Endothelial cell of umbilical vein (primary cell): ENCODE results near the gene PRR19. TPM values are rescaled to one million over a fixed set of nuclear protein-coding genes. Genes with fewer than 3 reads are reported as not detected.

ENCODE experiments used
- BruUV-seq: library from RNA; stranded (reverse); fragments of 400-500 nt; replicated peaks from 2 replicates; lab custom pipeline; 2021; lab: Mats Ljungman, UMichigan
- CTCF ChIA-PET: fragments of 300-600, 350-600 bp; sonication (Branson Sonifier 250); formaldehyde crosslinking; loops from one replicate; lab custom pipeline; 2021; ENCODE audit warnings: antibody characterized with exemption, inconsistent platforms; lab: Charles Lee
- POLR2A ChIA-PET: fragments of 300-600, 350-600 bp; sonication (Branson Sonifier 250); formaldehyde crosslinking; loops from one replicate; lab custom pipeline; 2021; ENCODE audit warnings: antibody characterized with exemption, inconsistent platforms; lab: Charles Lee
- DNase-seq: peaks from one replicate; pipeline ENCODE4 v3.0.0-alpha.2; 2011; ENCODE audit warnings: low read depth, low spot score
- FAIRE-seq: peaks from 2 replicates; lab custom pipeline; 2011; peaks lifted over from hg19 to GRCh38; lab: Jason Lieb, UNC
- H2AFZ ChIP-seq: 2 replicates; pipeline ENCODE4 v1.6.0; 2012; ENCODE audit warnings: low read depth, low read length, control low read depth, inconsistent platforms
- H3K27ac ChIP-seq: 2 replicates; pipeline ENCODE4 v1.5.1; 2011; ENCODE audit warnings: low read depth, mild to moderate bottlenecking, control low read depth, low read length, moderate library complexity; ENCODE audit not compliant: insufficient read depth
- H3K27me3 ChIP-seq, 2 experiments: 2 replicates each; pipeline versions ENCODE4 v1.6.0 to v1.6.1; 2011; ENCODE audit warnings: low read length in 2 of 2, mixed read lengths in 1 of 2; ENCODE audit not compliant: control insufficient read depth in 2 of 2, insufficient read depth in 2 of 2
- H3K36me3 ChIP-seq, 2 experiments: 2 replicates in 1 of 2; 3 replicates in 1 of 2; pipeline ENCODE4 v1.5.1; 2011; ENCODE audit warnings: low read length in 2 of 2, mild to moderate bottlenecking in 1 of 2, moderate library complexity in 1 of 2; ENCODE audit not compliant: control insufficient read depth in 2 of 2, insufficient read depth in 2 of 2; ENCODE audit errors: extremely low read depth in 1 of 2
- H3K4me1 ChIP-seq: 3 replicates; pipeline ENCODE4 v1.5.1; 2011; ENCODE audit warnings: mild to moderate bottlenecking, low read length; ENCODE audit not compliant: control insufficient read depth, insufficient read depth; ENCODE audit errors: extremely low read depth
- H3K4me2 ChIP-seq: 2 replicates; pipeline ENCODE4 v1.6.1; 2011; ENCODE audit warnings: low read length, control low read depth, mixed read lengths; ENCODE audit not compliant: insufficient read depth
- H3K4me3 ChIP-seq, 3 experiments: fragments of 200-600 bp in 1 of 3; sonication (generic), shearing (Covaris generic) in 1 of 3; replicated peaks in 1 of 3; 2 replicates each; pipeline ENCODE4 v1.5.1; 2011 to 2016; ENCODE audit warnings: control low read depth in 3 of 3, low read length in 3 of 3, mild to moderate bottlenecking in 2 of 3, inconsistent platforms in 1 of 3, low read depth in 1 of 3, moderate library complexity in 1 of 3; ENCODE audit not compliant: insufficient read depth in 1 of 3
- H3K79me2 ChIP-seq: 2 replicates; pipeline ENCODE4 v1.6.0; 2012; ENCODE audit warnings: low read length, inconsistent platforms; ENCODE audit not compliant: control insufficient read depth, insufficient read depth
- H3K9ac ChIP-seq: replicated peaks from 2 replicates; pipeline ENCODE3; 2011; ENCODE audit warnings: low read length, control low read depth; ENCODE audit not compliant: insufficient read depth; ENCODE audit errors: extremely low read depth
- H3K9me1 ChIP-seq: replicated peaks from 3 replicates; pipeline ENCODE4 v1.6.0; 2011; ENCODE audit warnings: mild to moderate bottlenecking, low read length; ENCODE audit not compliant: control insufficient read depth, insufficient read depth; ENCODE audit errors: extremely low read depth
- H3K9me3 ChIP-seq: replicated peaks from 2 replicates; pipeline ENCODE4 v1.5.1; 2012; ENCODE audit warnings: low read length, inconsistent platforms; ENCODE audit not compliant: control insufficient read depth, insufficient read depth
- H4K20me1 ChIP-seq: replicated peaks from 2 replicates; pipeline ENCODE3; 2011; ENCODE audit warnings: mild to moderate bottlenecking, low read length; ENCODE audit not compliant: control insufficient read depth, insufficient read depth; ENCODE audit errors: extremely low read depth
- CTCF ChIP-seq, 2 donors: IDR thresholded peaks; 1 replicate in 1 of 2; 2 replicates in 1 of 2; pipeline ENCODE4 v1.5.1; 2011; ENCODE audit warnings: low read length in 2 of 2, mild to moderate bottlenecking in 2 of 2, moderate library complexity in 2 of 2, control low read depth in 1 of 2, inconsistent platforms in 1 of 2, low read depth in 1 of 2; ENCODE audit not compliant: insufficient read depth in 1 of 2; ENCODE audit errors: extremely low read depth in 1 of 2
- EZH2 ChIP-seq: IDR thresholded peaks from 2 replicates; pipeline ENCODE4 v1.6.1; 2012; ENCODE audit warnings: borderline replicate concordance, low read depth, mild to moderate bottlenecking, moderate library complexity, low read length, inconsistent platforms; ENCODE audit not compliant: severe bottlenecking
- FOS ChIP-seq: IDR thresholded peaks from 2 replicates; pipeline ENCODE4 v1.6.1; 2011; ENCODE audit warnings: mild to moderate bottlenecking, low read length, moderate library complexity, borderline replicate concordance; ENCODE audit not compliant: insufficient read depth
- GATA2 ChIP-seq: IDR thresholded peaks from 2 replicates; pipeline ENCODE4 v1.7.0; 2011; ENCODE audit warnings: low read depth, mild to moderate bottlenecking, moderate library complexity, mixed read lengths, low read length; ENCODE audit not compliant: insufficient read length, insufficient read depth
- JUN ChIP-seq: IDR thresholded peaks from 2 replicates; pipeline ENCODE4 v1.6.1; 2011; ENCODE audit warnings: borderline replicate concordance, low read depth; ENCODE audit not compliant: insufficient read length, insufficient read depth
- MAX ChIP-seq: IDR thresholded peaks from 2 replicates; pipeline ENCODE4 v1.6.1; 2011; ENCODE audit not compliant: insufficient read depth, insufficient read length
- MYC ChIP-seq: IDR thresholded peaks from one replicate; pipeline ENCODE4 v1.6.1; 2011; ENCODE audit warnings: mild to moderate bottlenecking, low read depth, low read length
- POLR2A ChIP-seq: IDR thresholded peaks from 2 replicates; pipeline ENCODE4 v1.6.1; 2012; ENCODE audit warnings: low read depth, mild to moderate bottlenecking, control low read depth, low read length
- POLR2AphosphoS5 ChIP-seq: IDR thresholded peaks from 2 replicates; pipeline ENCODE4 v1.6.1; 2012; ENCODE audit warnings: low read depth, mild to moderate bottlenecking, control low read depth, low read length, moderate library complexity; ENCODE audit not compliant: insufficient read depth
- dilution Hi-C: fragments of 300-500 bp; cut with MboI; formaldehyde crosslinking; loops from one replicate; pipeline ENCODE4 v1.15.0; 2019; ENCODE audit warnings: low sequenced_read_pairs; ENCODE audit not compliant: extremely low pct_ligation_motif_present
- intact Hi-C: fragments of 100-400 bp; cut with micrococcal nuclease; formaldehyde crosslinking; loops from one replicate; pipeline ENCODE4 v1.10.0; 2022
- polyA plus RNA-seq, 4 experiments: library from polyadenylated mRNA; depleted of rRNA in 3 of 4; stranded (reverse) in 3 of 4; unstranded in 1 of 4; fragments of >200 nt; gene quantifications; 2 replicates each; pipeline versions ENCODE4 v1.2.1 to v1.2.3, GENCODE V29; 2011 to 2012; ENCODE audit warnings: missing spikeins in 1 of 4
- total RNA-seq: library from RNA; stranded (reverse); gene quantifications from 2 replicates; pipeline ENCODE4 v1.2.3, GENCODE V29; 2021

The PRR19 gene
- total and polyA plus RNA-seq, 2 donors (not counting 3 experiments of a cell fraction or from before 2014, with no cell fraction given), result 1.0 to 1.4 TPM

GRCh38 chr19:42316223-42317211, 14.6 kb downstream of the PRR19 start:
- Histone ChIP-seq H3K27ac (no peak overlapping the region), H3K9me3 (no peaks in the 10 kb centered on the region), H3K9ac (no peak overlapping the region), H3K36me3 (no peaks in the 10 kb centered on the region), H3K27me3 (peaks cover 13% of the 10 kb centered on the region in 2 experiments), H2AFZ (no peak overlapping the region), H3K4me2 (no peak overlapping the region), H4K20me1 (no peaks in the 10 kb centered on the region), H3K79me2 (no peaks in the 10 kb centered on the region), H3K4me1 (no peaks in the 10 kb centered on the region), H3K4me3 (no peak overlapping the region), H3K9me1 (no peaks in the 10 kb centered on the region)
- TF ChIP-seq MAX, result no peak
- no peak for TF ChIP-seq POLR2A
- TF ChIP-seq JUN, result no peak
- no peak for TF ChIP-seq EZH2
- TF ChIP-seq FOS, result no peak
- TF ChIP-seq POLR2AphosphoS5, result no peak
- no peak for TF ChIP-seq MYC
- TF ChIP-seq CTCF (IDR thresholded peaks at IDR 0.05; ENCODE audit: extremely low read depth in 1 of 2, insufficient read depth in 1 of 2, low read depth in 1 of 2, low read length in 2 of 2), result no peak
- TF ChIP-seq GATA2, result no peak
- intact Hi-C loops, result no loop called here
- ChIA-PET POLR2A (no interaction called here), CTCF (interaction anchor here (0.6 to 1.4 kb wide), 2 partner anchors 70 to 125 kb away, joined by 3 to 5 read pairs; no protein-coding TSS in a partner anchor)
- FAIRE-seq (no peak), DNase-seq (no peak)
- dilution Hi-C loops, result no loop called here
- BruUV-seq, result no TSS peak
